Activated T-cell treated with anti-CD3 and anti-CD28 coated beads, Interleukin-2, amount 50 U/mL, for 24 hours (primary cell): ENCODE data around the gene SIAH3.

Source experiments
- DNase-seq: peaks from one replicate; pipeline ENCODE4 v3.0.0-alpha.2; 2020
- H3K27ac Mint-ChIP-seq: 2 replicates; pipeline ENCODE4 v1.8.0; 2020; ENCODE audit warnings: mild to moderate bottlenecking, mixed read lengths
- H3K27me3 Mint-ChIP-seq: 2 replicates; pipeline ENCODE4 v1.8.0; 2020; ENCODE audit warnings: mixed read lengths
- H3K36me3 Mint-ChIP-seq: 2 replicates; pipeline ENCODE4 v1.8.0; 2020; ENCODE audit warnings: low read depth, mixed read lengths
- H3K4me1 Mint-ChIP-seq: 2 replicates; pipeline ENCODE4 v1.8.0; 2020; ENCODE audit warnings: low read depth, mixed read lengths
- H3K4me3 Mint-ChIP-seq: 2 replicates; pipeline ENCODE4 v1.8.0; 2020; ENCODE audit warnings: mild to moderate bottlenecking, moderate library complexity, mixed read lengths
- H3K9me3 Mint-ChIP-seq: 2 replicates; pipeline ENCODE4 v1.8.0; 2020; ENCODE audit warnings: mixed read lengths

The SIAH3 gene

DNA sequence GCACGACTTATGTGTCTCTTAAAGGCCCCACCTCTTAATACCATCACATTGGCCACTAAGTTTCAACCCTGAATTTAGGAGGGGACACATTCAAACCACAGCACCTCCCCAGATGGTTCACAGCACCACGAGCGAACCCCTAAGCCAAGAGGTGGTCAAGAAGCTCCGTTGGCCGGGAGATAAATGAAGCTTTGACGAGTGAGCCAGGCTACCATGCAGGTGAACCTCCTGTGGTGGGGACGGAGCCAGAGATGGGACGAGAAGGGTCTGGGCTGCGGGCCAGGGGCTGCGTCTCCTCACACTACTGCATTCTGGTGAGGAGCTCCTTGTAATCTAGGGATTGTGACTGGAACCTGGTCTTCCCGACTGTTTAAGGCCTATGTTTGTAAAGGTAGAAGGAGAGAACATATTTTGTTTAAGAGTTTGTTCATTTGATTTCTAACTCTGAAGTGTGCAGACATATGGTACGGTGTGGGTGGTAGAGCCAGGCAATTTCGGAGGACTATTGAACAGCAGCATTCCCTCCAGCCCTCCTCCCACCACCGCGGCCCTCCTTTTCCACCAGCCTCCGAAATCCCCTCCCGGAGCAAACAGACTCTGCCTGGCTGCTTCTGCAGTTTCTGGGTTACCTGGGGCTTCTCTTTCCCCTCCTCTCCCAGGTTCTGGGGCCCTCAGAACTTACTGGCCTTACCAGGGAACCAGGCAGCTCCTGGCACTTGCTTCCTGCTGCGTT is 31.3 kb downstream of the SIAH3 start:
- DNase-seq, result no peak
- H3K27me3 Mint-ChIP-seq, result no peaks in the 10 kb centered on the region
- no peak overlapping the region for H3K4me3 Mint-ChIP-seq
- no peak overlapping the region for H3K27ac Mint-ChIP-seq
- no peaks in the 10 kb centered on the region for H3K9me3 Mint-ChIP-seq
- no peaks in the 10 kb centered on the region for H3K4me1 Mint-ChIP-seq
- H3K36me3 Mint-ChIP-seq, result no peaks in the 10 kb centered on the region

DNA sequence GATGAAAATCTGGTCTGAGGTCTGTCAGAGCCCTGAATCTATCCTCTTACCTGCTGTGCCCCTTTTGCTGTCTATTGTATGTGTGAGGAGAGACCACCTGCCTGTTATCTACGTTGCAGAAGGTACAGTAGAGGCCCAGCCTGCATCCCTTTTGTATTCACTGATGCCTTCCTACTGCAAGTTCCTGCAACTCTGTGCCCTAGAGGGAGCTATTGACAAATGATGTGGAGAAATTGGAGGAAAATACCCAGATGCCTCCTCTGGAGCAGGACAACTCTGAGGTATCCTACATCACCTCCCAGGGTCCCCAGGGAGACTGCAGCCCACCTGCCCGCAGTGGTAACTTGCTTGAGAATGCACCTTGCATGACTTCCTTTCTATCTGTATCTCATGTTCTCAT is 33.7 kb downstream of the SIAH3 start:
- Mint-ChIP-seq H3K4me3 (no peak overlapping the region), H3K27ac (no peak overlapping the region), H3K36me3 (no peaks in the 10 kb centered on the region), H3K27me3 (no peaks in the 10 kb centered on the region), H3K4me1 (no peaks in the 10 kb centered on the region), H3K9me3 (no peaks in the 10 kb centered on the region)
- DNase-seq, result no peak

DNA sequence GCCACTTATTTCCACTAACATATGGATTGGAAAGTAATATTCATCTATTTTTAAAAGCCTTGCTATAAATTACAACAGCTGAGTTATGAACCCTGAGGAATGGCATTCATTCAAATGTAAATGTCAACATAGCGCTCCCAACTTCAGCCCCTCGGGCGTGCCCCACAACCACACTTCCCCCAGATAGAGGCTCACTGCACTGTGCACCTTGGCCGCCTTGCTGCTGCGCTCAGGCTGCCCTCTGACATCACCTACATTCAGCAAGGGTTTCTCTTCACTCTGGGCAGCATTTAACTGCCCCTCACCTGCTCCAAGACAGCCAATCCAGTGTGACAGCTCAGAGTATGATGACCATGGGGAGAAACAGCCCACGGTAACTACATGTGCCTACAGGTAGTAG is 35.1 kb downstream of the SIAH3 start:
- Mint-ChIP-seq H3K9me3 (no peaks in the 10 kb centered on the region), H3K4me3 (no peak overlapping the region), H3K27me3 (no peaks in the 10 kb centered on the region), H3K4me1 (no peaks in the 10 kb centered on the region), H3K36me3 (no peaks in the 10 kb centered on the region), H3K27ac (no peak overlapping the region)
- DNase-seq, result no peak

DNA sequence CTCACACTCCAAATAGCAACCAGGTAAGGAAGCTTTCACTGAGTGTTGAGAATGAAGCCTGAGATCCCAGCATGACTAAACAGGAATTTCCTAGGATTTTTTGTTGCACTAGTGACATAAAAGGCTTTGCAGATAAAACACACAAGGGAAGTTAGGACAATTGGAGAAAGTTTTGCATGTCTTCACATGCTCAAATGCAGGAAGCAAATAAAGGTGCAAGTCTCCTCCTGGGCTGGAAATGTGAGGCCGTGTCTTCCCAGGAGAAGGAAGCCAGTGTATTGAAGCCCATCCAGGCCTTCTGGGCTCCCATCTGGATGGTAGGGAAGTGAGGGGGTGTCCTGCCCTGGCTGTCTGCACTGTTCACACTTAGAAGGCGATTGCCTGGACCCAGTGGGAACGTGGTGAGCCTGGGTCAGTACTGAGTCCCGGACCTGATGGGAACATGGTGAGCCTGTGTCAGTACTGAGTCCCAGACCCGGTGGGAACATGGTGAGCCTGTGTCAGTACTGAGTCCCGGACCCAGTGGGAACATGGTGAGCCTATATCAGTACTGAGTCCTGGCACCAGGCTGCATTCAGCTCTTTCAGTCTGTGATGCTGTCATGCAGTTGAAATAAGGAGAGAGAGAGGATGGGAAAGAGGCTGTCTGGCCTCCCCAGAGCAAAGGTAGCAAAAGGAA is 38.7 kb downstream of the SIAH3 start:
- Mint-ChIP-seq H3K4me3 (no peak overlapping the region), H3K27ac (no peak overlapping the region), H3K9me3 (no peaks in the 10 kb centered on the region), H3K27me3 (no peaks in the 10 kb centered on the region), H3K36me3 (no peaks in the 10 kb centered on the region), H3K4me1 (peaks cover 4% of the 10 kb centered on the region)
- no peak for DNase-seq

DNA sequence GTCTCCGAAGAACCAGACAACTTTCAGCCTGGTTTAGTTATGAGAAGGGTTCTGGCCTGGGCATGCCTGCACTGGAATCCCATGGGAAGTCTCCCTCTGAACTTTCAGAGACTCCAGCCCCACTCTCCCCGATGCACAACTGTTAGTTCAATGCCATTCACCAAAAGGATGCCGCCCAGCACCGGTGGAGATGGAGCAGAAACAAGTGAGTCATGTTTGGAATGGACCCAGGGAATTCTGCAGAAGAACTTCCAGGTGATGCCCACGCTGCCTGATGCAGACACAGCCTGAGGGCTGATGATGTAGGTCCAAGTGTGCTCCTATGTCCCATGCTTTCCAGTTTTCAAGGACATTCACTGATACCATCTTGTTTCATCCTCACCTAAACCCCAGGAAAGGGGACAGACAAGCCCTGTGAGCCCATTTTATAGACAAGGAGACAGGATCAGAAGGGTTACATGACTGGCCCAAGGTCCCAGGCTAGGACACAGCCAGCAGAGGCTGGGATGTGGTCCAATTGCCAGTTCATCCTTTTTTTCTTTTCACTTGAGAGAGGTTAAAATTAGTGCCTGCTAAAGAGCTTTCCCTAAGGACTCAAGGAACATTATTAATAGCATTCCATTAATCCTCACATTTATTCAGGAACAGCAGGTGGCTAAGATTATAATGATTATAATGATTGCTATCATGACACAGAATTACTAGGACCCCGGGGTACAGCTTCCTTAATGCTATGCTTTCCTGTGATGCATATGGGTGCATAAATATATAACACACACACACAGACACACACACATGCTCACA is 39.5 kb downstream of the SIAH3 start:
- Mint-ChIP-seq H3K36me3 (no peaks in the 10 kb centered on the region), H3K27me3 (no peaks in the 10 kb centered on the region), H3K27ac (no peak overlapping the region), H3K4me3 (no peak overlapping the region), H3K9me3 (no peaks in the 10 kb centered on the region), H3K4me1 (peaks cover 4% of the 10 kb centered on the region)
- DNase-seq, result no peak

DNA sequence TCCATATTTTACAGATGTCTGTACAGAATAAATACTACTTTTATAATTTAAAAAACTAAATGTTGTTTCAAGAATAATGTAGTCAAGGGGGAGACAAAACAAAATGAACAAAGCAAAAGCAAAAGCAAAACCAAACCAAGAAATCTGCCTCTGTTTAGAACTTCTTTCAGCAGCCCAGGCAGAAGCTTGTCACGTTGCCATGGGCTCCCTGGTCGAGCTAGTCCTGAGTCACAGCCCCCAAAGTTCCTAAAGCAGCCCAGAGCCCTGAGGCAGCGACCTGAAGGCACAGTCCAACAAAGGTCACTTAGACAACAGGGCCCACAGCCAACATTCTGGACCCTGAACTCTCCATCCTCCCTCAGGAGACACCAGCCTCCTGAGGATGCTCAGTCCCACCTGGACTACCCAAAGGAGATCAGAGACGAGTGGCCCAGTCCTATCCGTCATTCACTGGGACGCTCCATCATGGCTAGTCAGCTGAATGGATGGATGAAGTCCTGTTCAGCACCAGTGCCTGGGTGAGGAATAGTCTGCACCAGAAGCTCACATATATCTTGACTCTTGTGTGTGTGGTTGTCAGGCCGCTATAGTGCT is 41.7 kb downstream of the SIAH3 start:
- DNase-seq, result no peak
- H3K9me3 Mint-ChIP-seq, result no peaks in the 10 kb centered on the region
- H3K36me3 Mint-ChIP-seq, result no peaks in the 10 kb centered on the region
- H3K27ac Mint-ChIP-seq, result no peak overlapping the region
- H3K4me1 Mint-ChIP-seq, result peaks cover 4% of the 10 kb centered on the region
- H3K4me3 Mint-ChIP-seq, result no peak overlapping the region
- no peaks in the 10 kb centered on the region for H3K27me3 Mint-ChIP-seq

DNA sequence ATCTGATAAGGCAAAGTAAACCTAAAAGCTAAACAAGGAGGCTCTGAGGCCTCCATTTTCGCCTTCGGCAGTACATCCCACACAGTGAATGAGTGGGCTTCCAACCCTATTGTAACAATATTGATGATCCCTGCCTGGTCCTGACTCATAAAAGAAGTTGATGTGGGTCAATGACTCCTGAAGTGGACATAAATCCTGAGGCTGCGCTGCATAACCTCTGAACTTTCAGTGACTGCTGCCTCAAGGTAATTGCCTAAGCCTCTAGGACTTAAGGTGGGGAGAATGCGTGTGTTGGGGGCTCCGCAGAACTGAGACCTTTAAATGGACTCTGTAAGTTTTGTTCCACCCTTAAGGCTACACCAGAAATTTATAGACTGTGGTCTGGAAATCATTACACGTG is 42.6 kb downstream of the SIAH3 start:
- Mint-ChIP-seq H3K36me3 (no peaks in the 10 kb centered on the region), H3K9me3 (no peaks in the 10 kb centered on the region)

DNA sequence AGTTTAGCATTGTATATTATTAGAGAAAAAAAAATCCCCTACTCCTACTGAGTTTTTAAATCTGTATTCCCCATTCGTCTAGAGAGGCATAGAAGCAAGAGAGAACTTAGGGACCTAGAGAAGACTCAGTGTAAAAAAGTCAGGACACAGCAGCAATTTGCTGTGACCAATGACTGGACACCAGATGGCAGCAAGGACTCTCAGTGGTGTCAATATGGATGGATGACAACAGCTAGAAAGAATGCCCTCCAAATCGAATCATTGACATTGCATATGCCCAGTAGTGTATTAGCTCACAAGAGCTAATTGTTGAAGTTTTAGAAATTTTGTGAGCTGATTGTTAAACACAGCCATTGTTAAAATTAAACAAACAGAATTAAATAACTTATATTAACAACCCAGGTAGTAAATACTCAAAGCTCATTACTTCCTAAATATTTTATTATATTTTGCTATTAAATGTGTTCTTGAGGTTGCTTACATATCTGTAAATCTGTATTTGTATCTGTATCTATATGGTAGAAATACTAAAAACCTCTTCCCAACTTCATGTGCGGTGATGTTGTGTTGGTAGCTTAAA is 43.9 kb downstream of the SIAH3 start:
- Mint-ChIP-seq H3K27ac (no peak overlapping the region), H3K4me3 (no peak overlapping the region), H3K27me3 (no peaks in the 10 kb centered on the region), H3K4me1 (peaks cover 4% of the 10 kb centered on the region), H3K9me3 (no peaks in the 10 kb centered on the region), H3K36me3 (no peaks in the 10 kb centered on the region)
- DNase-seq, result no peak

More for the DNA sequence above, 42.6 kb downstream of the SIAH3 start:
- no peaks in the 10 kb centered on the region for H3K27me3 Mint-ChIP-seq
- no peak overlapping the region for H3K27ac Mint-ChIP-seq
- no peak overlapping the region for H3K4me3 Mint-ChIP-seq
- no peak for DNase-seq
- H3K4me1 Mint-ChIP-seq, result peaks cover 4% of the 10 kb centered on the region

DNA sequence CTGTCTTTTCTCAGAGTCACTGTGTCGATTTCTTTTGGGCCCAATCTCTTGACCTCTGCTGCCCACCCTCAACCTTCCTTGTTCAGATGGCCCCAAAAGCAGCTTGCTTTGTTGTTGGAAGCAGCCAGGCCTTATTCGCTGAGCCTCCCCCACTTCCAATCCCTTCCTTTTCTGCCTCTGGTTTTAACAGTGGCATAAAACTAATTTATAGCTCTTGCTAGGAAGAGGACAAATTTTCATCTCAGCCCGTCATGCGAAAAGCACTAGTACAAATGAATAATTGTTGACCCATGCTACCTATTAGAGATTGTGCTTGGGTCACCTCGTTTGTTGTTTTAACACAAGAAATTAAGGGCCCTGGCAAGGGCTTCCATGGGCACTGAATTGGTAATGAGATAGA is 51.1 kb downstream of the SIAH3 start:
- Mint-ChIP-seq H3K9me3 (no peaks in the 10 kb centered on the region), H3K27me3 (no peaks in the 10 kb centered on the region), H3K27ac (no peak overlapping the region), H3K36me3 (no peaks in the 10 kb centered on the region), H3K4me1 (no peaks in the 10 kb centered on the region), H3K4me3 (no peak overlapping the region)
- DNase-seq, result no peak

DNA sequence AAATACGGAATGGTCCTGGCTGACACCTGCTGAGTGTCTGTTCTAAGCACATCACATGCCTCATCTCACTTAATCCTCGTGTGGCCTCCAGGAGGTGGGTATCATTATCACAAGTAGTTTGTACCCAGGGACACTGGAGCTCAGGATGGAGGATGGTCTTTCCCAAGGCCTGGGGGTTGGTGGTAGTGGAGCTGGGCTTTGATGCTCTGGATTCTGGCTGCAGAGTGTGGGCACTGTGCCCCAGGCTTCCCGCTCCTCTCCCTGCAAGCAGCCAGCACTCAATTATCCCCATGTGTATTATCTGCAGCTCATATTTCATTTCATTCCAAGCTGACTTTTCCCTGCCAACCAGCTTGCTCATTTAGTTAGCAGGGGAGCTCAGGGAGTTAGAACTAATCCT is 52.1 kb downstream of the SIAH3 start:
- no peaks in the 10 kb centered on the region for H3K36me3 Mint-ChIP-seq
- no peak overlapping the region for H3K27ac Mint-ChIP-seq
- no peaks in the 10 kb centered on the region for H3K4me1 Mint-ChIP-seq
- no peaks in the 10 kb centered on the region for H3K27me3 Mint-ChIP-seq
- no peak for DNase-seq
- H3K4me3 Mint-ChIP-seq, result no peak overlapping the region
- H3K9me3 Mint-ChIP-seq, result no peaks in the 10 kb centered on the region

DNA sequence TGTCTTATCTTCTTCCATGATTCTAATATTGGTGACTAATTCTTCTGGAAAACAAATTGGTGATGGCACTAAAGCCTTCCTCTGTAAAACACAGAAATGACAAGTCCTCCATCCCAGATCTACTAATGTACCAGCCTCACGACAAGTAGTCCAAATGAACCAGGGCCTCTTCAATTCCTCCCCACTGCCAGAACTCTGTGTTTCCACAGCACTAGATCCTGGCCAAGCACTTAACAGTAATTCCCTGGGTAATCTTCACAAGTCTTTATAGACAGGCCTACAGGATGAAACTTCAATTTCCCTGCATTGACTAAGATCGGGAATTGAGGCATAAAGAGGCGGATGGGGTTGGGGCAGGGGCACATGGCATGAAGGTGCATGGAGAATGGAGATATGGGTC is 52.7 kb downstream of the SIAH3 start:
- no peak for DNase-seq
- no peaks in the 10 kb centered on the region for H3K27me3 Mint-ChIP-seq
- H3K36me3 Mint-ChIP-seq, result no peaks in the 10 kb centered on the region
- no peaks in the 10 kb centered on the region for H3K4me1 Mint-ChIP-seq
- no peaks in the 10 kb centered on the region for H3K9me3 Mint-ChIP-seq
- no peak overlapping the region for H3K27ac Mint-ChIP-seq
- H3K4me3 Mint-ChIP-seq, result no peak overlapping the region

DNA sequence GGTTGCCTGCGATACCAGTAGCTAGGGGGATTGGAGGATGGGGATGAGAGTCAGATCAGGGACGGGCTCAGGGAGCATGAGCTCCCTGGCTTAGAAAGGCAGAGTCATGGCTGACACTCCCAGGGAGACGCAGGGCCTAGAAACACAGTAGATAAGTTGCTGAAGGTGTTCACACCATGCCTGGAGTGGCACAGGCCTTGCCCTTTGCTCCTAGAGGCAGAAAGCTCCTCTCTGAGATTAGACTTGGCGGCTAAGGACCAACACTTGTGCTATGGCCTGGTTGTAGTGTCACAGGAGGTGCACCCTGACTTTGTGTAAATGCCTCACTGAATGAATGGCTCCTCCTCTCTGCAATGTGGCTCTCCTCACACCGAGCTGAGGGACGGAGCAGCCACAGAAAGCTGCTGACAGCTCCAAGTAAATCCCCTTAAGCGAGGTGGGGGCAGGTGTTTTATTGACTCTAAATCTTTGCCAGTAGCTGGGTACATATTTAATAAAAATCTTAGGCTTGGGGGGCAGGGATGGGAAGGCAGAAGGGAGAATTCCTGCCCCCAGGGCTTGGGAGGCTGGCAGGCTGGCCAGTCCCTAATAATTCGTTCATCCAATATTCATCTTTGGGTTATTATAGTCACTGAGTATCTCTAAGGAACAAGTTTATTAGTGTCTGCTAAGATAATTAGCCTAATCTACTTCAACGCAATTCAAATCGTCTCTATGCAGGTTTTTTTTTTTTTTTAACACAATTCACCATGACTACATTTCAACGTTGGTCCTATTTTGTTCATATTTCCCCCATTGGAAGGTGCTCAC is 54.9 kb downstream of the SIAH3 start:
- no peak for DNase-seq
- Mint-ChIP-seq H3K4me3 (no peak overlapping the region), H3K4me1 (peaks cover 11% of the 10 kb centered on the region), H3K27ac (no peak overlapping the region), H3K36me3 (no peaks in the 10 kb centered on the region), H3K27me3 (no peaks in the 10 kb centered on the region), H3K9me3 (no peaks in the 10 kb centered on the region)

DNA sequence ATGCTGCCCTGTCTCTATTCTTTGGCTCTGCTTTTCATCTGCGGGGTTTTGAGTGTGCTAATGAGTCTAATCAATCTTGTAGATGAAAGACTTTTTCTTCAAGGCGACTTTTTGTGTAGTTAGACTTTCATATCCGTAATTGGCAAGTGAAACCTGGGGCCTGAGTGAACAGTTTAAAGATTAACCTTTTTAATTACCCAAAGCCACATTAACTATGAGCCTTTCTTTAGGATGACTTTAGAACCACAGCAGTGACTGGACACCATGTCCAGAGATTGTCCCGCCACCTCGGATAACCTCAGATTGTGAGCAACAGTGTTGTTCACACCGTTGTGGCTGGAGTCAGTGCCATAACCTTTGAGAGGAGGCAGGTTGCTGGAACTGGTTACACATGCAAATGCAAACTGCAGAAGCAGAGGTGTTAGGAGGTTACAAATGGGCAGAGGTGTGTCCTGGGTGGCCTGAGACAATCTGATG is 58.7 kb downstream of the SIAH3 start:
- DNase-seq, result no peak
- H3K4me1 Mint-ChIP-seq, result peaks cover 14% of the 10 kb centered on the region
- H3K9me3 Mint-ChIP-seq, result no peaks in the 10 kb centered on the region
- H3K36me3 Mint-ChIP-seq, result no peaks in the 10 kb centered on the region
- no peak overlapping the region for H3K27ac Mint-ChIP-seq
- H3K4me3 Mint-ChIP-seq, result no peak overlapping the region
- H3K27me3 Mint-ChIP-seq, result no peaks in the 10 kb centered on the region

DNA sequence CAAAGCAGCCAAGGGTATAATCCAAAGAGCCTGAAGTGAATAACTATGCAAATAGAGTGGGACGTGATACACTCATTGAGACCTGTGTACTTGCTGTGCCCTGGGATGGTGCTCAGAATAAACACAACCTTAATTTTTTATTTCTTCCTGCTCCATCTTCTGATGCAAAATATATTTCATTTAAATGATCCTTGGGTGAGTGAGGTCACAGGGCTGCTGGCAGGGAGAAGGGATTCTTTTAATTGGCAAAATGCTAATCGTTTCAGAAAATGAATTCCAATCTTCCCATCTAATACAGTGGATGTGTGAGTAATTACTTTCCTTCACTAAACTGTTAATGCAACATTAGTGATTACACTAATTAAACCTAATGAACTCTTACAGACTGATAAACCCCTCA is 63.5 kb downstream of the SIAH3 start:
- no peak for DNase-seq
- Mint-ChIP-seq H3K4me1 (peaks cover 21% of the 10 kb centered on the region), H3K9me3 (no peaks in the 10 kb centered on the region), H3K27me3 (no peaks in the 10 kb centered on the region), H3K4me3 (no peak overlapping the region), H3K36me3 (no peaks in the 10 kb centered on the region), H3K27ac (no peak overlapping the region)
